ENCODE results near the gene CSRNP2. TPM values are rescaled to one million over a fixed set of nuclear protein-coding genes. Genes with fewer than 3 reads are reported as not detected.

CSRNP2 gene
- total RNA-seq, 2 donors from 2014 or later, result 13.6 to 17.1 TPM

GRCh38 chr12:51126297-51126696, 42.9 kb upstream of the CSRNP2 start:
- intact Hi-C loops (cut with DNase I), result no loop called here
- no peak for TF ChIP-seq CTCF (IDR thresholded peaks at IDR 0.05)

GRCh38 chr12:51124504-51124903, 41.1 kb upstream of the CSRNP2 start:
- H3K36me3 ChIP-seq, result no peaks in the 10 kb centered on the region
- no peaks in the 10 kb centered on the region for H3K27me3 ChIP-seq
- H3K9me3 ChIP-seq, result no peaks in the 10 kb centered on the region
- H3K9ac ChIP-seq (ENCODE audit: low read depth in 2 of 2, low read length in 2 of 2), result no peak overlapping the region
- intact Hi-C loops (cut with DNase I), result no loop called here
- DNase-seq, result no peak
- no peaks in the 10 kb centered on the region for H3K4me1 ChIP-seq
- H3K4me3 ChIP-seq, result no peak overlapping the region
- H3K27ac ChIP-seq, result no peak overlapping the region
- TF ChIP-seq CTCF (IDR thresholded peaks at IDR 0.05), result no peak

More at GRCh38 chr12:51126297-51126696, 42.9 kb upstream of the CSRNP2 start:
- Histone ChIP-seq H3K36me3 (no peaks in the 10 kb centered on the region), H3K27ac (no peak overlapping the region), H3K4me1 (no peaks in the 10 kb centered on the region), H3K9me3 (no peaks in the 10 kb centered on the region), H3K4me3 (no peak overlapping the region), H3K9ac (ENCODE audit: low read depth in 2 of 2, low read length in 2 of 2) (no peak overlapping the region), H3K27me3 (no peaks in the 10 kb centered on the region)
- DNase-seq, result no peak

- no peak overlapping the region for H3K9ac ChIP-seq (ENCODE audit: low read depth in 2 of 2, low read length in 2 of 2)
- H3K4me3 ChIP-seq, result no peak overlapping the region
- H3K4me1 ChIP-seq, result no peaks in the 10 kb centered on the region
- TF ChIP-seq CTCF (IDR thresholded peaks at IDR 0.05), result no peak
- no peaks in the 10 kb centered on the region for H3K9me3 ChIP-seq
- H3K27me3 ChIP-seq, result no peaks in the 10 kb centered on the region
- H3K27ac ChIP-seq, result no peak overlapping the region
- no peaks in the 10 kb centered on the region for H3K36me3 ChIP-seq
- no peak for DNase-seq
- intact Hi-C loops (cut with DNase I), result no loop called here
These were observed 39.4 kb upstream of the CSRNP2 start for GRCh38 chr12:51122844-51123243.

- H3K27me3 ChIP-seq, result no peaks in the 10 kb centered on the region
- no peaks in the 10 kb centered on the region for H3K4me1 ChIP-seq
- intact Hi-C loops (cut with DNase I), result no loop called here
- H3K4me3 ChIP-seq, result no peak overlapping the region
- no peaks in the 10 kb centered on the region for H3K36me3 ChIP-seq
- DNase-seq, result no peak
- TF ChIP-seq CTCF (IDR thresholded peaks at IDR 0.05), result no peak
- no peak overlapping the region for H3K9ac ChIP-seq (ENCODE audit: low read depth in 2 of 2, low read length in 2 of 2)
- no peak overlapping the region for H3K27ac ChIP-seq
- no peaks in the 10 kb centered on the region for H3K9me3 ChIP-seq
These were observed 35.3 kb upstream of the CSRNP2 start for GRCh38 chr12:51118706-51119105.

GRCh38 chr12:51115533-51115932, 32.1 kb upstream of the CSRNP2 start:
- H3K9me3 ChIP-seq, result no peaks in the 10 kb centered on the region
- no peaks in the 10 kb centered on the region for H3K36me3 ChIP-seq
- H3K27ac ChIP-seq, result no peak overlapping the region
- no peak overlapping the region for H3K9ac ChIP-seq (ENCODE audit: low read depth in 2 of 2, low read length in 2 of 2)
- no peaks in the 10 kb centered on the region for H3K4me1 ChIP-seq
- no peak for TF ChIP-seq CTCF (IDR thresholded peaks at IDR 0.05)
- no peak overlapping the region for H3K4me3 ChIP-seq
- H3K27me3 ChIP-seq, result no peaks in the 10 kb centered on the region
- DNase-seq, result no peak
- intact Hi-C loops (cut with DNase I), result no loop called here

GRCh38 chr12:51108136-51108535, 24.7 kb upstream of the CSRNP2 start:
- H3K9ac ChIP-seq (ENCODE audit: low read depth in 2 of 2, low read length in 2 of 2), result no peak overlapping the region
- H3K36me3 ChIP-seq, result no peaks in the 10 kb centered on the region
- no peaks in the 10 kb centered on the region for H3K4me1 ChIP-seq
- H3K27ac ChIP-seq, result no peak overlapping the region
- H3K27me3 ChIP-seq, result no peaks in the 10 kb centered on the region
- intact Hi-C loops (cut with DNase I), result no loop called here
- no peaks in the 10 kb centered on the region for H3K9me3 ChIP-seq
- TF ChIP-seq CTCF (IDR thresholded peaks at IDR 0.05), result no peak
- DNase-seq, result no peak
- no peak overlapping the region for H3K4me3 ChIP-seq
